ENCODE data around the gene LIFR. TPM values are rescaled to one million over a fixed set of nuclear protein-coding genes. Genes with fewer than 3 reads are reported as not detected.

Gene LIFR
- total RNA-seq, 1 experiment from 2014 or later = 22.0 TPM

- intact Hi-C loops (cut with micrococcal nuclease; ENCODE audit: unreplicated experiment) = no loop called here
- Histone ChIP-seq H3K4me3 (no peak overlapping the region), H3K4me1 (replicated peaks; ENCODE audit: insufficient read depth) (no peaks in the 10 kb centered on the region), H4K20me1 (ENCODE audit: insufficient read depth) (no peaks in the 10 kb centered on the region), H3F3A (ENCODE audit: insufficient read depth, low read depth) (no peaks in the 10 kb centered on the region), H3K4me2 (no peak overlapping the region), H2AFZ (no peak overlapping the region), H3K27ac (no peak overlapping the region), H3K9me2 (ENCODE audit: insufficient read depth) (no peaks in the 10 kb centered on the region), H3K27me3 (ENCODE audit: insufficient read depth, low read depth) (no peaks in the 10 kb centered on the region), H3K36me3 (ENCODE audit: low read depth) (no peaks in the 10 kb centered on the region), H3K79me2 (ENCODE audit: low read depth) (no peaks in the 10 kb centered on the region), H3K9me3 (ENCODE audit: insufficient read depth, low read depth) (no peaks in the 10 kb centered on the region)
- ChIA-PET POLR2A (ENCODE audit: unreplicated experiment) (no interaction called here), CTCF (no interaction called here)
- no peak for DNase-seq
- no TSS peak for BruUV-seq (replicated peaks)
- TF ChIP-seq EZH2 (IDR thresholded peaks at IDR 0.05; ENCODE audit: low read depth) = no peak
- TF ChIP-seq, protein P1, sequence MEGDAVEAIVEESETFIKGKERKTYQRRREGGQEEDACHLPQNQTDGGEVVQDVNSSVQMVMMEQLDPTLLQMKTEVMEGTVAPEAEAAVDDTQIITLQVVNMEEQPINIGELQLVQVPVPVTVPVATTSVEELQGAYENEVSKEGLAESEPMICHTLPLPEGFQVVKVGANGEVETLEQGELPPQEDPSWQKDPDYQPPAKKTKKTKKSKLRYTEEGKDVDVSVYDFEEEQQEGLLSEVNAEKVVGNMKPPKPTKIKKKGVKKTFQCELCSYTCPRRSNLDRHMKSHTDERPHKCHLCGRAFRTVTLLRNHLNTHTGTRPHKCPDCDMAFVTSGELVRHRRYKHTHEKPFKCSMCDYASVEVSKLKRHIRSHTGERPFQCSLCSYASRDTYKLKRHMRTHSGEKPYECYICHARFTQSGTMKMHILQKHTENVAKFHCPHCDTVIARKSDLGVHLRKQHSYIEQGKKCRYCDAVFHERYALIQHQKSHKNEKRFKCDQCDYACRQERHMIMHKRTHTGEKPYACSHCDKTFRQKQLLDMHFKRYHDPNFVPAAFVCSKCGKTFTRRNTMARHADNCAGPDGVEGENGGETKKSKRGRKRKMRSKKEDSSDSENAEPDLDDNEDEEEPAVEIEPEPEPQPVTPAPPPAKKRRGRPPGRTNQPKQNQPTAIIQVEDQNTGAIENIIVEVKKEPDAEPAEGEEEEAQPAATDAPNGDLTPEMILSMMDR (conservative IDR thresholded peaks at IDR 0.05) = no peak
These were observed 109.4 kb downstream of the LIFR start for GRCh38 chr5:38447056-38447455.

DNA sequence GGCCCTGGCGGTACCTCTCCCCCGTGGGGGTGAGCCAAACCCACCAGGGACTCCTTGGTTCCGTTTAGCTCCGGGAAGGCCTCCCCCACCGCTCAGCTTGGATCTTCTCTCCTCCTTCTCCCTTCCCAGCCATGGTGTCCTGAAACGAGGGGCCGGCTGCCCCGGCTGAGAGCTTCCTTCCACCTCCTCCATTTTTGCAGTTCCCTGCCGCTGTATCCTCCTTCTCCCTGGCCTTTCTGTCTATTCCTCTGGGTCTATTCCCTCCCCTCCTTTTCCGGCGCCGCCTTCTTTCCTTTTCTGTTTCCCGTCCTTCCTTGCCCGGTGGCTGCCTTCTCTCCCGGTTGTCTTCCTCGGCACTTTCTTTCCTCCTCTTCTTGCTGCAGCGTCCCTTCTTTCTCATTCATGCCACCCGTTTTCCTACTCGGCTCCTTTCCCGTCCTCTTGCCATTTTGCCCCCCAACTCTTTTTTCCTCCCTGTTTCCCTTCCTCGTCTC, 110.4 kb downstream of the LIFR start:
- Histone ChIP-seq H3K27ac (no peak overlapping the region), H3K27me3 (ENCODE audit: insufficient read depth, low read depth) (no peaks in the 10 kb centered on the region), H3K9me2 (ENCODE audit: insufficient read depth) (no peaks in the 10 kb centered on the region), H3K9me3 (ENCODE audit: insufficient read depth, low read depth) (no peaks in the 10 kb centered on the region), H2AFZ (no peak overlapping the region), H3K36me3 (ENCODE audit: low read depth) (no peaks in the 10 kb centered on the region), H4K20me1 (ENCODE audit: insufficient read depth) (no peaks in the 10 kb centered on the region), H3K4me1 (replicated peaks; ENCODE audit: insufficient read depth) (no peaks in the 10 kb centered on the region), H3K4me2 (no peak overlapping the region), H3F3A (ENCODE audit: insufficient read depth, low read depth) (no peaks in the 10 kb centered on the region), H3K79me2 (ENCODE audit: low read depth) (no peaks in the 10 kb centered on the region), H3K4me3 (no peak overlapping the region)
- intact Hi-C loops (cut with micrococcal nuclease; ENCODE audit: unreplicated experiment) = no loop called here
- BruUV-seq (replicated peaks) = no TSS peak
- TF ChIP-seq, protein P1 (conservative IDR thresholded peaks at IDR 0.05) = no peak
- CTCF ChIA-PET = no interaction called here
- no peak for DNase-seq
- POLR2A ChIA-PET (ENCODE audit: unreplicated experiment) = no interaction called here

DNA sequence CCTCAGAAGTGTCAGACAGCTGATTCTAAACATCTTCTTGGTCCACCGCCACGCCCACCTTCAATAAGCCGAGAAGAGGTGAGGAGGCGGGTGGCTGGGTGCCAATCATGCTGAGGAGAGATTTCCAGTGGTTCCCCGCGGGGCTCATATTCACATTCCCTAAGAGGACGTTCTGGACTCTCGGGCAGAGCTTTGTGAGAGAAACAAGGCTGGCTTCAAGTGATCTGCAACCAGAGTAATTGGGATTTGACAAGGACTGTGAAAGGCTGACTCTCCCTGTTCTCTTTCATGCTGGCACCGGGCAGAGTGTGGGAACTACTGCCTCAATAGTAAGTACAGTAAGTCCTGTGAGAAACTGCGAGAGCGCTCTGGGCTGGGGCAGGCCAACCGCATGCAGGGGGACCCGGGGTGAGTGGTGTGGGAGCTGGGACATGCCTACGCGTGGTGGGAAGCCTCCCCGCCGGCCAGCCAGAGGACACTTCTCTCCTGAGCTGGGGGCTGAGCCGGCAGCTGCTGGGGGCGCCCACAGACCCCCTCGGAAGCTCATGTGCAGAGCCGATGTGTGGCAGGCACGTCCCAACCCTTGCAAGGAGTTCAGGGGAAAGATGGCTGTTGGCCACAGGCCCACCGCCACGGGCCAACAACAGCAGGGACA, 110.9 kb downstream of the LIFR start:
- ChIA-PET CTCF (interaction anchor here (0.5 to 0.6 kb wide), 2 partner anchors 204 to 1035 kb away, joined by 5 read pairs; no protein-coding TSS in a partner anchor), POLR2A (ENCODE audit: unreplicated experiment) (no interaction called here)
- TF ChIP-seq EZH2 (IDR thresholded peaks at IDR 0.05; ENCODE audit: low read depth) = no peak
- TF ChIP-seq, protein P1 (conservative IDR thresholded peaks at IDR 0.05) = no peak
- intact Hi-C loops (cut with micrococcal nuclease; ENCODE audit: unreplicated experiment) = no loop called here
- H3K4me3 ChIP-seq = no peak overlapping the region
- H3K27me3 ChIP-seq (ENCODE audit: insufficient read depth, low read depth) = no peaks in the 10 kb centered on the region
- no peak overlapping the region for H2AFZ ChIP-seq
- no peaks in the 10 kb centered on the region for H3K79me2 ChIP-seq (ENCODE audit: low read depth)
- BruUV-seq (replicated peaks) = no TSS peak
- no peaks in the 10 kb centered on the region for H3K36me3 ChIP-seq (ENCODE audit: low read depth)
- no peaks in the 10 kb centered on the region for H3K9me2 ChIP-seq (ENCODE audit: insufficient read depth)
- H4K20me1 ChIP-seq (ENCODE audit: insufficient read depth) = no peaks in the 10 kb centered on the region
- no peak overlapping the region for H3K27ac ChIP-seq
- H3F3A ChIP-seq (ENCODE audit: insufficient read depth, low read depth) = no peaks in the 10 kb centered on the region
- no peaks in the 10 kb centered on the region for H3K4me1 ChIP-seq (replicated peaks; ENCODE audit: insufficient read depth)
- H3K4me2 ChIP-seq = no peak overlapping the region
- no peaks in the 10 kb centered on the region for H3K9me3 ChIP-seq (ENCODE audit: insufficient read depth, low read depth)
- no peak for DNase-seq

Data from PC-9 (cell line).